Inferior parietal cortex (tissue), 1 donor: ENCODE measurements around the gene SPEG.

ENCODE experiments used
- DNase-seq: peaks from one replicate; pipeline ENCODE4 v3.0.0-alpha.2; 2016; ENCODE audit errors: extremely low spot score

Gene SPEG

GRCh38 chr2:219425238-219426067, 9.2 kb upstream of the SPEG start:
- no peak for DNase-seq

DNA sequence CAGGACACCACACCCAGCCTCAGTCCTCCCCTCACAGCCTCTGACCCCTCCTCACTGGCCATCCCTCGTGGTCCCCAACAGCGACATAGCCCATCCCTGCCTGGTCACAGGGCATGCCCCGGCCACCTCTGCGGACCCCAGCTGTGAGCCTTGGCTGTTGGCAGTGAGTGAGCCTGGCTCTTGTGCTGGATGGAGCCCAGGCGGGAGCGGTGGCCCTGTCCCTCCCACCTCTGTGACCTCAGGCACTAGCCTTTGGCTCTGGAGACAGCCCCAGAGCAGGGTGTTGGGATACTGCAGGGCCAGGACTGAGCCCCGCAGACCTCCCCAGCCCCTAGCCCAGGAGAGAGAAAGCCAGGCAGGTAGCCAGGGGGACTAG, 8.6 kb upstream of the SPEG start:
- DNase-seq = no peak

DNA sequence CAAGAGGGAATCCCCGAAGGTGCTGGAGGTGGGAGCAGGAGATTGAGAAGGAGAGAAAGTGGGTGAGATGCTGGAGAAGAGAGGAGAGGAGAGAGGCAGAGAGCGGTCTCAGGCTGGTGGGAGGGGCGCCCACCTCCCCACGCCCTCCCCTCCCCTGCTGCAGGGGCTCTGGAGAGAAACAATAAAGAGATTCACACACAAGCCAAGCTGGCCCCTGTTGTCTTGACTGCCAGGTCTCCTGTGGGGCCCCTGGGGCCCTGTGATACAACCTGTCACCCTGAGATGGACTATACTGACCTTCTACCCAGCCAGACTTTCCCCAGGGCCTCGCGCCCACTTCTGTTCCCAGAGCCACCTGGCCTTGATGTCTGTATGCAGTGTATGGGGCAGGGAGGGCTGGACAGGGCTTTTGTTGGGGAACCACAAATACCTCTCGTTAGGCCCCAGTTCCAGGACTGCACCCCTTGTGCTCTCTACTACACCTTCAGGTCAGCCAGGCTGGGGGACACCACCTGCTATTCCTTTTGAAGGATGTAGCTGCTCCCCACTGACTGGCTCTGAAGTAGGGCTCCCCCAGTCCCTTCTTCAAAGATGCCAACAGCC, 8.0 kb upstream of the SPEG start:
- DNase-seq = no peak

DNA sequence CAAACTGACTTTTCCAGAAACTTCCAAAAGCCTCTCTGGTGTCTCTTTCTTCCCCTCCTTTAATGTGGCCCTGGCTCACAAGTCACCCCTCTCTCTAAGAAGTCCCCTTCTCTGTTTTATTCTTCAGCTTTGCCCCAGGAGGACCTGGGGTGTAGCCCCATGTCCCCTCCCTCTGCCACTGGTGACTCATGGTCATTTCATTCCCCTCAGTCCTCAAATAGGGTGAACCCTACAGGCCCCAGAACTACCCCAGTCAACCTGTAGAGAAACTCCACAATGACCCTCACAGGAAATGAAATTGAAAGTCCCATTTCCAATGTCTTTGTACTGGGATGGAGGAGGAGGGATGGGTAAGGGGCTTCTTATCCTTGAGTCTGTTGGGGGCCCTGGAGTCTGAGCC, 6.2 kb upstream of the SPEG start:
- DNase-seq = no peak

DNA sequence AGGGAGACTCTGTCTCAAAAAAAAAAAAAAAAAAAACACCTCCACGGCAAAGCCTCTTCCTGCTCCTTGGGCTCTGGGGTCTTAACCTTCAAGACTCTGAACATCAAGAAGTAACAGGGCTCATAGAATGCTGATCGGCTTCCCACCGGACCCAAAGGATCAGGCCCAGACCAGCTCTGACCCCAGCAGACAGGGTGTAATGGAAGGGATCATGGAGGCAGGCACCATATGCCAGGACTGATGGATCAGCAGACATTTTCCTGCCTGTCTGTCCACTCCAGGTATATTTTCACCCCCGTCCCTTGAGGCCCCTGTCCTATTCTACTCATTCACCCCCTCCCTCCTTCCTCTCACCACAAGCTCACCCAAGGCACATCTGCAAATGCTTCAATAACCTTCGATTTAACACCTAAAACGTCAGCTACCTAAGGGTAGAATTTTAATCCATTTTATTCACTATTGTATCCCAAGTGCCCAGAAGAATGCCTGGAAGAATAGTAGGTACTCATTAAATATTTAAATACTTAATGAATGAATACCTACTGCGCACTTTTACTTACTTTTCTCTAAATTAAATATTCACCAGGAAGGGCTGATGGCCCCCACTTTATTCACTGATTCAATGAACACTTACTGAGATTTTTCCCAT, 4.6 kb upstream of the SPEG start:
- DNase-seq = no peak

DNA sequence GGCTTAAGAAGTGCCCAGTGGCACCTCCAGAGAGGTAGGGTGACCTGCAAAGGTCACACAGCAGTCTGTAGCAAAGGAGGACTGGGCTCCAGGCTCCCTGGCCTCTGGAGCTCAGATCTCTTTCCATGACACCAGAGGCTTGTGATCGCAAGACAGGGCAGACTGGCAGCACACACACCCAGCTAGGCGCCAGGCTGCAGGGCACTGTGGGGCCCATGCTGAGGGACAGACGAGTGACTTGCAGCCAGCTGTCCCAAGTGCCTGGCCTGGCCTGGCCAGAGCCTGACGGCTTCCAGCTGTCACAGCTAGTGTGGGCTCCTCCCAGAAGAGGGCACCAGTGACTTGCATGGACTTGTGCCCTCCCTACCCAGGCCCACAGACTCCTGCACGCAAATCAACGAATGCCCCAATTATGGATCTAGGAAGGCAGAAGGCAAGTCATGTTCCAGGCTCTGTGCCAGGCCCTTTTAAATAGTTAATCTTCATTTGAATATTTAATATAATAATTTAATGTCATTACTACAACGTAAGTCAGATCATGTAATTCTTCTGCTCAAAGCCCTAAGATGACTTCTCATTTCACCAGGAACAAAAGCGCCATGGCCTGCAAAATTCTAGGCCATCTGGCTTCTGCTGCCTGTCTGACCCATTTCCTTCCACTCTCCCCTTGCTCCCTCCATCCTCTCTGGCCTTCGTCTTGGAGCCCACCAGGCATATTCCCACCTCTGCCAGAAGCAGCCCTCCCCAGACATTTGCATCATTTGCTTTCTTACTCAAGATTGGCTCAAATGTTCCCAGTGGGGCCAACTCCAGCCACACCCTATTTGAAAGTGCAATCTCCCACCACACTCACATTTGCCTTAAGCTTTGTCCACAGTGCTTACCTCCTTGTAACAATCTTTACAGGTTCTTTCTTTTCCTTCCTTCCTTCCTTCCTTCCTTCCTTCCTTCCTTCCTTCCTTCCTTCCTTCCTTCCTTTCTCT, 3.7 kb upstream of the SPEG start:
- no peak for DNase-seq

DNA sequence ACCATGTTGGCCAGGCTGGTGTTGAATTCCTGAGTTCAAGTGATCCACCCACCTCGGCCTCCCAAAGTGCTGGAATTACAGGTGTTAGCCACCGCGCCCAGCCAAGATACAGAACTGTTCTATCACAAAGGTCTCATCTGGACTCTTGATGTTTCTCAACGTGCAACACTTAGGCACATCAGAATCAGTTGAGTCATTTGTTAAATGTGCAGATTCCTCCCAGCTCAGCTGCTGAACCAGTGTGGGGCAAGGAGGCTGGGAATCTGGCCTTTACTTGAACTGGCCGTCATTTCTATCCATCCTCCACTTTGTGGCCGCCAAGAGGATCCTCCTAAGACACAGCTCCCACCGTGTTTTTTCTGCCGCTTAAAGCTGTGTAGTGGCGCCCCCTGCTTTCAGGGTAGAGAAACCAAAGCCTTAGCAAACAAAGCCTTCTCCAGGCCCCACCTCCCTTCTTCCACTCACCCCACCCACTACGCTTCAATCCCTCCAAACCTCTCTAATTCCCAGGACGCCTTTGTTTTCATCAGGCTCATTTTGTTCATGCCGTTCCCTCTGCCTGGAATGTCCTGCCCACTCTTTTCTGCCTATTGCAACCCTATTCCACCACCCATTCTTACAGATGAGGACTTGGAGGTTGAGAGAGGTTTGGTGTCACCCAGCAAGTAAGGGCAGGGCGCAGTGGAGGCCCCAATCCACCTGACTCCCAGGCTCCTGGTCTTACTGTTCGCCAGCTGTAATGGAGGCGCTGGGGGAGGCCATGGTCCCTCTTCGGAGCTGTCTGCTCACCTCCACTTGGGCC, 776 bp upstream of the SPEG start:
- DNase-seq = no peak

DNA sequence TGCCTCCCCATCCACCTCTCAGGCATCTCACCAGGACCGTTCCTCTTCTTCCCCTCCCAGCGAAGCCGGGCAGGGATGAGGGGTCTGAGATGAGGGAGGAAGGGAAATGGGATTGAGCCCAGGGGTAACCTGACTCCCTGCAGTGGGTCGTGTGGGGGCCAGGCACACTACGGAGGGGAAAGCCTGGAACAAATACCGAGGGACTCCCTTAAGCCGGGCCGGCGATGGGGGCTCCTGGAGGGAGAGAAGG, 250 bp upstream of the SPEG start:
- no peak for DNase-seq

GRCh38 chr2:219435701-219436100, 1.1 kb downstream of the SPEG start:
- DNase-seq = no peak

DNA sequence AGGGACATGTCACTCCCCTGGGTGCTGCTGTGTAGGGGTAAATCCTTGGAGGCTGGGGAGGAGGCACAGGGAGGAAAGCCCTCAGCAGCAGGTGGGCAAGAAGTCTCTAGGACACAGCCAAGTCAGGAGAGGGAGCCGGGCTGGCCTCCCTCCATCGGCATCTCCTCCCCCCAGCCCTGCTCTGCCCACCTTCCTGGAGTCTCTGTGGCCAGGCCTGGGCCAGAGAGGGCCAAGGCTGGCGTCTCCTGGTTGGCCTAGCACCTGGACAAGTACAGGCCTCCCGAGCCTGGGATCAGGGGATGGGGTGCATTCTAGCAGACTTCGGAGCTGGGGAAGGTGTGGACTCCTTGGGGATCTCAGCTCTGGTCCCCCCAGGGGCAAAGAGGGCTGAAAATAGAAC, 1.8 kb downstream of the SPEG start:
- DNase-seq = no peak

- DNase-seq = no peak
These were observed 2.5 kb downstream of the SPEG start for GRCh38 chr2:219437141-219437540.

GRCh38 chr2:219437690-219438206, 3.1 kb downstream of the SPEG start:
- DNase-seq = no peak

- DNase-seq = no peak
These were observed 3.8 kb downstream of the SPEG start for GRCh38 chr2:219438453-219438852.

DNA sequence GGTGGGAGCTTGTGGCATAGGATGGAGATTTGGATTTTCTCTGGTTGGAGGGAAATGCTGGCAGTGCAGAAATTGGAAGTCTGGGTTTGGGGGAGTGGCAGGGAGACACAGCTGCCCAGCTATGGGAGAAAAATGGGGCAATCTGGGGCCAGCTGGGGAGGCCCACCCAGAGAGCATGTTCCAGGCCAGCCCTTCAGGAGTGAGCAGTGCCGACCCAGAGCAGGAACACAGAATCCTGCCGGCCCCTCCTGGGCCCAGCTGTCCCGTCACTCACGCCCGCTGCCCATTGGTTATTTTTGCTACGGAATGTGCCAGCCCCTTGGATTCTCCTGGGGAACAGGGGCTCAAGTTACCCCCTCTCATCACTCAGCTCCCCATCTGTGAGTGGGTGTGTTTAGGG, 4.9 kb downstream of the SPEG start:
- DNase-seq = no peak

DNA sequence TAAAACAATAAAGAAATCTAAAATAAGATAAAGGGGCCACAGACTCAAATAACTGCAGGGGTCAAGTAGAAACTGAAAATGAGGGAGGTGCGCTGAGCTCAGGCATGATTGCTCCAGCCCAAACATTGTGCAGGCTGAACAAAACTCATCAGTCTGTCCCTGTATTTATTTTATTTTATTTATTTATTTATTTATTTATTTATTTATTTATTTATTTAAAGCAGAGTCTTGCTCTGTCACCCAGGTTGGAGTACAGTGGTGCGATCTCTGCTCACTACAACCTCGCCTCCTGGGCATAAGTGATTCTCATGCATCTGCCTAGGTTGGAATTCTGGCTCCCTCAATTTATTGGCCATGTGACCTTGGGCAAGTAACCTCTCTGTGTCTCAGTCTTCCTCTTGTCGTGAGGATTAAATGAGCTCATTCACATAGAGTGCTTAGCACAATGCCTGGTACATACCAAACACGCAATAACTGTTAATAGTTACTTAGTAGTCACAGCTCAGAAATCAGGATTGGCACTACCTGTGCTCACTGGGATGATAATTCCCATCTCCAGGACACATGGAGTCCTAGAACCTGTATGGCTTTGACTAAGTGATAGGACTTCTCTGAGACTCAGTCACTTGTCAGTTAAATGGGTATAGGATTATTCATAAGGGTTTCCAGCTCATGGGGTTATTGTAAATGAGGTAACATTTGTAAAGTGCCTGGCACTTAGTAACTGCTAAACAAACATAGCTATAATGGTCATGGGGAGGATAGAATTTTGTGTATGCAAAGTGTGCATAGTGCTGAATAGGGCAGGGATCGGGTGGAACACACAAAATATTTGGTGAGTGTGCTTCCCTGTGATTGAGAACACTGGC, 6.0 kb downstream of the SPEG start:
- no peak for DNase-seq

- DNase-seq = no peak
These were observed 7.0 kb downstream of the SPEG start for GRCh38 chr2:219441451-219442255.

DNA sequence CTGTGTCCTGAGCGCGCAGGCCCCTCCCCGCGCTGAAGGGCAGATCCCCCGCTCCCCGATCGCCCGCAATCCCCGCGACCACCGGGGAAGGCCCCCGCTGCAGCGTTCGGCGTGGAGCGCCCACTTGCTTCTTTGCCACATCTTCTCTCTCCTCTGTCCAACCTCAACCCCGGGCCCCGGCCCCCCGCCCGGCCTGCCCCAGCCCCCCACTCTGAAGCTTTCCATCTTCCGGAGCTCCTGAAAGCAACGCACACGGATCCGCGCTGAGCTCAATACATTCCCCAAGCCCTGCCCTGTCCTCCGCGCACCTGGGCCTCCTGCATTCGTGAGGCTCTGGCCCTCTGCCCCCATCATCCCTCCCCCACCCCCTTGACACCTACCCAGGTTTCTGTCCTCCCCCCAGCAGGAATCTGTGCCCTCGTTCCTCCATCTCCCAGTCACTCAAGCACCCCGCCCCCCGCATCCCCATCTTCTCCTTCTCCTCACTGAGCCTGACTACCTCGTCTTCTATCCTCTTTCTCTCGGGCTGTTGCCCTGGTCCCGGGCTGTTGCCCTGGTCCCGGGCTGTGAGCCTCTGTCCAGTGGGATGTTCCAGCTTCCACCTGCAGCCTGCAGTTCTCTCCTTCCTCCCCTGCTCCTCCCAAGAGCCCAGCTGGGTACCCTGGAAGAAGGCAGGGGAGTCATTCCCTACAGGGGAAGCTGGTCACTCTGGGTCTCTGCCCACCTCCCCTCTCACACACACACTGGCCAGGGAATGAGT, 7.8 kb downstream of the SPEG start:
- DNase-seq = no peak

- DNase-seq = no peak
These were observed 8.5 kb downstream of the SPEG start for GRCh38 chr2:219443016-219443696.
